K562 (cell line): ENCODE results near the gene SORCS2.

Source experiments
- CAMTA2 ChIP-seq: fragments of 250-450 bp; sonication (Bioruptor Pico); conservative IDR thresholded peaks from 2 replicates; pipeline ENCODE4 v1.5.1; 2022
- ELF2 ChIP-seq: fragments of 250-450 bp; sonication (Bioruptor Pico); IDR thresholded peaks from 2 replicates; pipeline ENCODE4 v1.5.0; 2021; ENCODE audit warnings: mild to moderate bottlenecking
- POLR2A ChIP-seq: fragments of 450-650 bp; conservative IDR thresholded peaks from 2 replicates; pipeline ENCODE4 v1.6.1; 2016
- TAF1 ChIP-seq: IDR thresholded peaks from 2 replicates; pipeline ENCODE4 v1.6.1; 2011; ENCODE audit warnings: mild to moderate bottlenecking, low read length, moderate library complexity; ENCODE audit not compliant: insufficient read depth, control insufficient read depth, severe bottlenecking; ENCODE audit errors: extremely low read depth
- TF ChIP-seq, protein P1 (sequence below), 3 experiments: IDR thresholded peaks in 2 of 3; conservative IDR thresholded peaks in 1 of 3; 2 replicates each; pipeline ENCODE4 v1.5.1; 2011 to 2012; ENCODE audit warnings: low read length in 3 of 3, mild to moderate bottlenecking in 3 of 3, control low read depth in 2 of 3, improper control_type of control experiment in 1 of 3, inconsistent platforms in 1 of 3, low read depth in 1 of 3, mixed read lengths in 1 of 3, moderate library complexity in 1 of 3; ENCODE audit not compliant: insufficient read depth in 2 of 3
- TF ChIP-seq, protein P2 (sequence below): IDR thresholded peaks from 2 replicates; pipeline ENCODE4 v1.6.1; 2011; ENCODE audit warnings: borderline replicate concordance, low read depth, mild to moderate bottlenecking, moderate library complexity, low read length; ENCODE audit not compliant: insufficient read depth, poor library complexity, severe bottlenecking

DNA sequence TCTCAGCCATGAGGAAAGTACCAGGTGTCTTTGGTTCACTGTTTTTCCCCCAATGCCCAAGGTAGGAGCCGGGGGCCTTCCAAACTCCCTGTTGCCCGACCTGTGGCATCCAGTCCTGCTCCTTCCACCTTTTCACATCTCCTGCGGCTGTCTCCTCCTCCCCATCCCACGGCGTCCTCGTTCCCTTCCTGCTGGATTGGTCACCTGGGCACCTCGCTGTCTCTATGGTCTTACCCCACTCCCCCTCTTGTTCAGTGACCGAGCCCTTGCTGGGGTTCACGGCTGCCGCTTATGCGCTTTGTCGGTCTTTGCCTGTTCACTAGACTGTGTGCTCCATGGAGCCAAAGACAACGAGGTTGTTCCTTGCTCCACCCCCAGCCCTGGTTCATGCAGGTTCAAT lies 431.1 kb downstream of the SORCS2 start:
- TF ChIP-seq, protein P1, sequence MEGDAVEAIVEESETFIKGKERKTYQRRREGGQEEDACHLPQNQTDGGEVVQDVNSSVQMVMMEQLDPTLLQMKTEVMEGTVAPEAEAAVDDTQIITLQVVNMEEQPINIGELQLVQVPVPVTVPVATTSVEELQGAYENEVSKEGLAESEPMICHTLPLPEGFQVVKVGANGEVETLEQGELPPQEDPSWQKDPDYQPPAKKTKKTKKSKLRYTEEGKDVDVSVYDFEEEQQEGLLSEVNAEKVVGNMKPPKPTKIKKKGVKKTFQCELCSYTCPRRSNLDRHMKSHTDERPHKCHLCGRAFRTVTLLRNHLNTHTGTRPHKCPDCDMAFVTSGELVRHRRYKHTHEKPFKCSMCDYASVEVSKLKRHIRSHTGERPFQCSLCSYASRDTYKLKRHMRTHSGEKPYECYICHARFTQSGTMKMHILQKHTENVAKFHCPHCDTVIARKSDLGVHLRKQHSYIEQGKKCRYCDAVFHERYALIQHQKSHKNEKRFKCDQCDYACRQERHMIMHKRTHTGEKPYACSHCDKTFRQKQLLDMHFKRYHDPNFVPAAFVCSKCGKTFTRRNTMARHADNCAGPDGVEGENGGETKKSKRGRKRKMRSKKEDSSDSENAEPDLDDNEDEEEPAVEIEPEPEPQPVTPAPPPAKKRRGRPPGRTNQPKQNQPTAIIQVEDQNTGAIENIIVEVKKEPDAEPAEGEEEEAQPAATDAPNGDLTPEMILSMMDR (IDR thresholded peaks at IDR 0.05 in 2 of 3, conservative IDR thresholded peaks at IDR 0.05 in 1 of 3; ENCODE audit: insufficient read depth in 2 of 3, low read depth in 1 of 3, low read length in 3 of 3), result no peak
- TF ChIP-seq, protein P2, sequence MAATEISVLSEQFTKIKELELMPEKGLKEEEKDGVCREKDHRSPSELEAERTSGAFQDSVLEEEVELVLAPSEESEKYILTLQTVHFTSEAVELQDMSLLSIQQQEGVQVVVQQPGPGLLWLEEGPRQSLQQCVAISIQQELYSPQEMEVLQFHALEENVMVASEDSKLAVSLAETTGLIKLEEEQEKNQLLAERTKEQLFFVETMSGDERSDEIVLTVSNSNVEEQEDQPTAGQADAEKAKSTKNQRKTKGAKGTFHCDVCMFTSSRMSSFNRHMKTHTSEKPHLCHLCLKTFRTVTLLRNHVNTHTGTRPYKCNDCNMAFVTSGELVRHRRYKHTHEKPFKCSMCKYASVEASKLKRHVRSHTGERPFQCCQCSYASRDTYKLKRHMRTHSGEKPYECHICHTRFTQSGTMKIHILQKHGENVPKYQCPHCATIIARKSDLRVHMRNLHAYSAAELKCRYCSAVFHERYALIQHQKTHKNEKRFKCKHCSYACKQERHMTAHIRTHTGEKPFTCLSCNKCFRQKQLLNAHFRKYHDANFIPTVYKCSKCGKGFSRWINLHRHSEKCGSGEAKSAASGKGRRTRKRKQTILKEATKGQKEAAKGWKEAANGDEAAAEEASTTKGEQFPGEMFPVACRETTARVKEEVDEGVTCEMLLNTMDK, result no peak
- TF ChIP-seq POLR2A (no peak), CAMTA2 (CRISPR knock-in tag) (no peak), ELF2 (CRISPR knock-in tag) (no peak), TAF1 (no peak)
